NCI-H2107 treated with DMSO at 0.1 percent for 48 hours (cell line): ENCODE data around the gene GALNT9.

Source experiments
- DNase-seq: peaks from one replicate; lab custom pipeline; 2025; ENCODE audit not compliant: unreplicated experiment; lab: John Stamatoyannopoulos, UW

Gene GALNT9

DNA sequence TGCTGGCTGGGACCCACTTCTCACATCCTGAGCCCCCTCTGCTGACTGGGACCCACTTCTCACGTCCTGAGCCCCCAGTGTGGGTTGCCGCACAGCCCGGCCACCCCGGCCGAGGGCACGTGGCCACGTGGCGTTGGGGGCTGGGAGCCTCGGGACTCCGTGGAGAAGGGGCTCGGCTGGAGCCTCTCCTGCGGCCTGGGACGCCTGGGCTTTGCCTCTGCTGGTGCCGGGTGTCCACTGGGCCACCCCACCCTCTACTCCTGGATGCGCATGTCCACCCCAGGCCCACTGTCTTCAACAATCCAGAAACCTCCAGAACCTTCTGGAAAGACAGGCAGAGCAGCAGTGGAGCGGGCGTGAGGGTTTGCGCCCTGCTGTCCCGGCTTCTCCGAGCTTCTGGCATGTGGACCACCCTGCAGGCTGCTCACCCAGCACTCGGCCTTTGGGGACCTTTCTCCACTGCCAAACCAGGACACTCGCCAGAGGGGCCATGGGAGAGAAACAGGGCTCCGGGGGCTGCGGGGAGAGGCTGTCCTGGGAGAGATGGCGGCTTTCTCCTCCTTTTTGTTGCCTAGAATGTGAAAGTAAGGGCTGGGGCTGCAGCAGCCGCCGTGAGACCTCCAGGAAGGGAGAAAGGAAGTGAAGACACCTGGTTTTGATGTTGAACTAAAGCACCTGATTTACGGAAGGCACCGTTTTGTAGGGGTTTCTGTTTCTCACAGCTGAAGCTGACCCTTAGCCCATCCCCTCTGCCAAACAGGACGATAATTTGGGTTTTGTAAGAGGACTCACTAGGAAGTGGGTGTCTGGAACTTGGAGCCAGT is 155.2 kb downstream of the GALNT9 start:
- no peak for DNase-seq

DNA sequence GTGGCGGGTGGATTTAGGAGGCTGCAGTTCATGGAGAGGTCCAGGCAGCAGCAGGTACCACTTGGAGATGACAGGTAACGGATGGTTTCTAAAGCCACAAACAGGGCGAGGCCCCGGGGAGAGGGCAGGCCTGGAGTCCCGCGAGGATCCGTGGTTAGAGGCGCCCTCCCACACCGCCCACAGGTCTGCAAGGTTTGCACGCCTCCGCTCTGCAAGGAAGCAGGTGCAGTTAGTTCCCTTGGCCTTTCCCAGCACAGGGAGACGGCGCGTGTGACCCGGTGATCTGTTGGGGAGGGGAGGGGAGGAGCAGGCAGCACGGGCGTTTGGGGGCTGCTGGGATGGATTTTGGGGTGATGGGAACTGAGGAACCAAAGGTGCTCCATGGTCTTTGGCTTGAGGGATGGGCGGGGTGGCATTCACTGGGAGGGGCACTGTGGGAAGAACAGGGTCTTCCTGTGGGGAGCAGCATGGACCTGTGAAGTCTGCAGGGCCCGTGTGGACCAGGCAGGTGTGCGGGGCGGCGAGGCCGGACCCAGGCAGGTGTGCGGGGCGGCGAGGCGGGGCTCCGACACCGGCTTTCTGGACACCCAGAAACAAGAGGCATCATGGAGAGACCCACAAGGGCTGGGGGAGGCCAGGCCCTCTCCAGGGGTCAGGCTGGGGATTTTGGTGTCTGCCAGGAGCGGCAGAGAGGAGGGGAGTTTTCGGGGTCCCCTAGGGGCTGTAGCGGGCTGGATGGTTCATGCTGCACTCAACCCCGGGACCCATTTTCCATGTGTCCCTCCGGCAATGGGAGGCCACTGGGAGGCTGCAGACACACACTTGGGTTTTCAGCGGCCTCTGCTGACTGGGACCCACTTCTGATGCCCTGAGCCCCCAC is 156.0 kb downstream of the GALNT9 start:
- DNase-seq: peak; percentile 8

DNA sequence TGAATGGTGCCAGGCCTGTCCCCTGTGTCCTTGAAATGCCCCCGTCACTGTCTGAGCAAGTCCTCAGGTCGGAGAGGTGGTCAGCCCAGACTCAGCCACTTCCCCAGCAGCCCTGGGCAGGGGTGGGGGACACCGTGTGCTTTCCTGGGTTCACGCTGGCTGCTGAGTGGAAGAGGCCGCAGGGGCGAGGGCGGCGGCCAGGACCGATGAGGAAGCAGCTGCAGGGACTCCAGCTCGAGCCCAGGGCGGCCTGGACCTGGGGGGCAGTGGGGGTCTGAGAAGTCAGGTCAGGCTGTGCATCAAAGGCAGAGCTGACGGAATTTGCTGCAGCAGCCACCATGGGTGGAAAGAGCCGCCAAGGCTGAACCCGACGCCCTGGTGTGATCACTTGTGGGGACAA is 156.8 kb downstream of the GALNT9 start:
- DNase-seq: no peak

DNA sequence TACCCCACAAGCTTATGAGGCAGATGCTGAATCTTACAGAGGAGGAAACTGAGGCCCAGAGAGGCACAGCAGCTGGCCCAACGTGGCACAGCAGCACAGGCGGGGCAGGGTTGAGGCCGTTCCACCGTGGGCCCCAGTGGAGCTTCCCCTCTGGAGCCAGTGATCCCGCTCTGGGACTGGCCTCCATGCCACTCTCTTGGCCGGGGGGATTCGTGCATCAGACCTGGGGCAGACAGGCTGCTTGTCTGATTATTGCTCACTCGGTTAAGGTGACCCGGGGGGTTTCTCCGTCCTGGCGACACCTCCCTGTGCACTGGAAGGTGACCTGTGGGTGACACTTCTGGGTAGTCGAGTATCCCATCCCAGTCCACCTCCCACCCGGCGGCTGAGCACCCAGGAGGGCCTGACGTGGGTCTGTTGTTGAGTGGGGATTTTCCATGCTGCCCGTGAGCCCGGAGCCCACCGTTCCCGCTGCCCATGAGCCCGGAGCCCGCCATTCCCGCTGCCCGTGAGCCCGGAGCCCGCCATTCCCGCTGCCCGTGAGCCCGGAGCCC is 157.3 kb downstream of the GALNT9 start:
- no peak for DNase-seq

DNA sequence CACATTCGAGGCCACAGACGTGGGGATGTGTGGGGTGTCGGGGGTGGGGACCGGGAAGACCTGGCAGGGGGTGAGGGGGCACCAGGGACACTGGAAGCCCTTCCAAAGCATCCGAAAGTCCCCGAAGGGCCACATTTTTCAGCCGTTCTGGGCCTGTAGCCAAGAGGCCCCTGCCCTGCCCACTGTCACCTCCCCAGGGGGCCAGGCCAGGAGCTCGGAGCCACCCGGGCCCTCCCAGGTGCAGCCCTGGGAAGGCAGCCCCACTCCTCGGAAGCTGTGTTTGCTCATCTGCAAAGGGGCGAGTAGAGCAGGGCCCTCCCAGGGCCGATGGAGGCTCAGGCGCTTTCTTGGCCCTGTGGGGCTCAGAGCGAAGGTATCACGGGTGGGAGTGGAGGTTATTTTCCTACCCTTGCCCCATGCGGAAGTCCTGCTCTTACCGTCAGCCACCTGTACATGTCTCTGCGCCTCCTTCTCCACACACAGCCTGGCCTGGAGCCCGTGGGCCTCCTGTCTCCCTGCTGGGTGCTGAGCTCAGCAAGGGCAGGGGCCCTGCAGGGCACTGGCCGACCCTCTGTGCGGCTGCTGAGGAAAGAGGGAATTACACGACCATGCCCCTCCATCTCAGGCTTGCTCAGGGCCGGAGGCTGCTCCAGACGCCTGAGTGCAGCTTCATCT is 158.0 kb downstream of the GALNT9 start:
- DNase-seq: no peak

DNA sequence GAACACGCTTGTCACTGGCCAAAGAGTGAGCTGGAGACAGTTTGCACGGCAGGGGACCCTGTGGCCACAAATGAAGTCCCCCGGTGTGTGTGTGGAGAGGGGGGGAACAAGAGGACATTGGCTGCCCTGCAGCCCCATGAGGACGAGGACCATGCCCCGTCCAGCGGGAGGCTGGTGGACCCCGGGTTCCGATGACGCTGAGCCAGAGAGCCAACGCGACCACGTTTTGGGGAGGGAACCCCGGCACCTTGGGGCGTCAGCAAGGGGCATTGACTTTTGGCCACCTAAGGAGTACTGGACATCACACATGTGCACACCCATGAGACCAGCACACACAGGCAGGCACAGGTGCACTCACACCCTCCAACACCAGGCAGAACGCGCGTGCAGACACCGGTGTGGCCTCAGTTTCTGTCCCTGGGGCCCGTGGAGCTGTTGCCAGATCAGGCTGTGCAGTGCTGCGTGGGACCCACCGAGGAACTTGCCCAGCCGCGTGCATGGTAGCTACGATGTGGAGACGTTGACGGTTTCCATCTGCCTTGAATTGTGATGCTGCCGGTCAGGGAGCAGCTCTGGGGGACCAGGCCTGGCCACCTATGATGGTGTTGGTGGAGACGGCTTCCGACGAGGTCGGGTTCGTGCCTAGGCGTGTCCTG is 158.6 kb downstream of the GALNT9 start:
- DNase-seq: no peak

DNA sequence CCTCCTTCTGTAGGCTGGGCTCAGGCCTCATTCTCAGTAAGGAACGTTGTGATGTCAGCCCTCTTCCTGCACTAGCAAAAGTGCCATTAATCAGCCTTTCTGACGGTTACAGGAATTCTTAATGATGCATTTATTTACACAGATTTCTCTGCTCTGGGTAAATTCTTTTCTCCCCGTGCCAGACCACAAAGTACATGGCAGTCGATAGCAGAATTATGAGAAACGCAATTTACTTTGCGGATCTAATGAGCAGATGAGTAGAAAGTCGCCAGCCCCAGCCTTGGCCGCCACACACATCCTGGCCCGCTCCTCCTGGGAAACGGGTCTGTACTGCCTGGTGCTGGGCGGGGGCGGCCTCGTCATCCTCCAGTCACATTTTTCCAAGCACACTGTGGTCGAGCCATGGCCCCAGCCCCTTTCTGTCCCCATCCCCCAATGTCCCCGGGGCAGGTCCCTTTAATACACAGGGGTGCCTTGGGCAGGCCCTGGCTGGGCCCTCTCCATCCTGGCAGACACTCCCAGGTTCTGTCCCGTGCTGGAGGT is 159.2 kb downstream of the GALNT9 start:
- DNase-seq: no peak

DNA sequence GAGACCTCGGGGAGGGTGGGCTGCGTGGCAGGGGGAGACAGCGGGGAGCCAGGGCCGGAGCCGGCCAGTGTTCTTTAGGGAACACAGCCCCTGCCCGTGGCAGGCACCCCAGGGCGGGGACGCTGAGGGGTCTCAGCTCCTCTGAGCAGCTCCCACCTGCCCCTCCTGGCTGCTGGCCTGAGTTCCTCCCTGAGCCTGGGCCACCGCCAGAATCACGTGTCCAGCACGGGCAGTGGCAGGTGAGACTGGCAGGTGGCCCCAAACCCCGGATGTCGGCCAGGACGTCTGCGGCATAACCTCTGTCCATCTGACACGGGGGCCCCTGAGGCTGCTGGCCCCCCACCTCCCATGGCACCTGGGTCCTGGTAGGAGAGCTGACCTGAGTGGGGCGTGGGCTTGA is 160.0 kb downstream of the GALNT9 start:
- no peak for DNase-seq

DNA sequence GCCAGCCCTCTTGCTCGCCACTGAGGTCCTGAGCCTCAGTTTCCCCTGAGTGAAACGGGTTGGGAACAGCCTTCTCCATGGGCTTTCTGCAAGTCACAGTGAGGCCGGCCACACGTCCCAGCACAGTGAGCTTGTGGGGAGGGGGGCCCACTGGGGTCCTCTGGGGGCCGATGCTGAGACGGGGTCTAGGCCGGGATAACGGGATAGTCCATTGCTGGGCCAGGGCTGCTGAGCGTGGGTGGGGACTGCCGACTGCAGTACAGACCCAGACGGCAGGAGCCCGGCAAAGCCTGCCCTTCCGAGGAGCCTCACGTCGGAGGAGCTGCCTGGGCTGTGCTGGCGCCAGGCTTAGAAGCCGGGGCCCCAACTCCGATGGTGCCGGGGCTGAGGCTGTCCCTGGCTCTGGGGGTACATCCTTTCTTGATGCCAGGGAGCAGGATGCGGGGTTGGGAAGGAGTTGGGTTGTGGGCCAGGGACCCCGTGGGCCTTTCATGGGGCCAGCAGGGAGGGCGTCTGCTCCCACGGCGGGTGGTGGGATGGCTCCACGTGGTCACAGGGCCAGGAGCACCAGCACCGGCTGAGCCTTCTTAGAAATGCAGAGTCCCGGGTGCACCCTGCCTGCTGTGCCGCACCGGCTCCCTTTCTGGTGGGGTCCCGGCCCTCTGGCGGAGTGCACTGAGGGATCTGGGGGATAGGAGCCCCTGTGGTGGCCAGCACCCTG is 160.9 kb downstream of the GALNT9 start:
- no peak for DNase-seq

DNA sequence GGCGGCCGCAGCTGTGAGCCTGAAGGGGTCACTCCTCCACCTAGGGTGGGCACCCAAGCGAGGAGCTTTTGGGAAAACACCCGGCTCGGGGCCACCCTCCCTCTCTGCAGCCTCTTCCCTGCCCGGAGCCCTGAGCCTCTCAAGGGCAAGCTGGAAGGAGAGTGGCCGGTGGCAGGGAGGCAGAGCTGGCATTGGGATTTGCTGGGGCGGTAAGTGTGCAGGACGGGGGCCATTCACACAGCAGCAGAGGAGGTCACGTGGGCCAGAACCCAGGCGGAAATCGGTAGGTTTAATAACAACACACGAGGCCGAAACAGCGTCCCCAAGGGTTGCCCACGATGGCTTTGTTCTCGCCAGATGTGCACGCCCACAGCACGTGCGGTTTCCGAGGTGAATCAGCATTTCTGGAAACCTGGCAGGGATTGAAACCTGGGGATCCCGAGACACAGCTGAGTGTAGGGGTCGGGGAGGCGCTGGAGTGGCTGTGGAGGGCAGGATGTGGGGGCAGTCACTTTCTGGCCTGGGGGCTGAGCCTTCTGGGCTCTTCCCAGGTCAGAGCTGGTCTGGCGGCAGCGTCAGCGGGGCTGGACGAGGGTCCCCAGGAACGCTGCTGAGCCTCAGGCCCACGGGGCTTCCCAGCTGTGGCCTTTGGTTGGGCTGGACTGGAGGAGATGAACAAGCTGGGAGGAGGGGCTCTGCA is 161.6 kb downstream of the GALNT9 start:
- DNase-seq: no peak

DNA sequence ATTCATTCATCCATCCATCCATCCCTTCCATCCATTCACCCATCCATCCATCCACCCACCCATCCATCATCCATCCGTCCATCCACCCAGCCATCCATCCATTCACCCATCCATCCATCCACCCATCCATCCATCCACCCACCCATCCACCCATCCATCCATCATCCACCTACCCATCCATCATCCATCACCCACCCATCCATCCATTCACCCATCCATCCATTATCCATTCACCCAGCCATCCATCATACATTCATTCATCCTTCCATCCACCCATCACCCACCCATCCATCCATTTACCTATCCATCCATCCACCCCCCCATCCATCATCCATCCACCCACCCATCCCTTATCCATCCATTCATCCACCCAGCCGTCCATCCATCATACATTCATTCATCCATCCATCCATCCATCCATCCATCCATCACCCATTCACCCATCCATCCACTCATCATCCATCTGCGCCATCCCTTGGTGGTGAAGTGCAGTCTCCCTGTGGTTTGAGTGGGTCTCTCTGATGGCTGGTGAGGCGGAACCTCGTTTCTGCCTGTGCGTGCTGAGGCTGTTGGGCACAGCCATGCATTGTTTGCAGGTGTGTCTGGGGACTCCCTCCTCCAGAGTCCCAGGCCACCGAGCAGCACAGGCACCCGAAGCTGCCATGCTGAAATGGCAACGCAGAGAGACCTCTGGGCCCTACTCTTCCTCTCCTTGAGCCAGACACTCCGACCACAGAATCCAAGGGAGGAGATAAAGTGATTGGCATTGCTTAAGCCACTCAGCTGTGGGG is 162.4 kb downstream of the GALNT9 start:
- no peak for DNase-seq

DNA sequence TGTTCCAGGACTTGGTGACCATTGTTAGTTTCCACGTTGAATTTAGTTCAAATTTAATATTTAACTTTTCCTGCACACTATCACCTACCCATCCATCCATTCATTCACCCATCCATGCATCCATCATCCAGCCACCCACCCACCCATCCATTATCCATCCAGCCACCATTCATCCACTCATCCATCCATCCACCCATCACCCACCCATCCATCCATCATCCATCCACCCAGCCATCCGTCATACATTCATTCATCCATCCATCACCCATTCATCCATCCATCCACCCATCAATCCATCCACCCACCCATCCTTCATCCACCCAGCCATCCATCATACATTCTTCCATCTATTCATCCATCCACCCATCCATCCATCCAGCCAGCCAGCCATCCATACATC is 163.3 kb downstream of the GALNT9 start:
- DNase-seq: no peak

DNA sequence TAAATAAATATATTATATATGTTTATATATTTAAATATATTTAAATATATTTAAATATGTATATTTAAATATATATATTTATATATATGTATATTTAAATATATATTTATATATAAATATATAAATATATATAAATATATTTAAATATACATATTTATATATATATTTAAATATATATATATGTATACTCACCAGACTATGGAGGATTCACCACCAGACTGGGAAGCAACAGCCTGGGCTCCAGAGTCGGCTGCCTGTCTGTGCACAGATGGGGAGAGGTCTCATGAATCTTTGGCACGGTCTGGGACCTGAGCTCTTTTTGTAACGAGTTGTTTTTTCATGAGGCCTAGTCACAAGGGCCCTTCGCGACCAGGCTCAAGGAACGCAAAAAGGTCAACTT is 163.8 kb downstream of the GALNT9 start:
- no peak for DNase-seq

DNA sequence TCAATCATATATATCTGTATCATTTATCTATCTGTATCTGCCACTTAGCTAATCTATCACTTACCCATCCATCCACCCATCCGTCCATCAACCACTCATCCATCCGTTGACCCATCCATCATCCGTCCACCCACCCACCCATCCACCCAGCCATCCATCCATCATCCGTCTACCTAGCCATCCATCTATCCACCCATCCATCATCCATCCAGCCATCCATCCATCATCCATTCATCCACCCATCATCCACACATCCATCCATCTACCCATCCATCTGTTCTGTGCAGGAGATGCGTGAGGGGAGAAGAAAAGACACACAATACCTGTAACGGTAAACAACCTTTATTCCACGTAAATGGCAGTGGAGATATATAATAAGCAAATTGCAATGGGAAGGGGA is 165.0 kb downstream of the GALNT9 start:
- no peak for DNase-seq

DNA sequence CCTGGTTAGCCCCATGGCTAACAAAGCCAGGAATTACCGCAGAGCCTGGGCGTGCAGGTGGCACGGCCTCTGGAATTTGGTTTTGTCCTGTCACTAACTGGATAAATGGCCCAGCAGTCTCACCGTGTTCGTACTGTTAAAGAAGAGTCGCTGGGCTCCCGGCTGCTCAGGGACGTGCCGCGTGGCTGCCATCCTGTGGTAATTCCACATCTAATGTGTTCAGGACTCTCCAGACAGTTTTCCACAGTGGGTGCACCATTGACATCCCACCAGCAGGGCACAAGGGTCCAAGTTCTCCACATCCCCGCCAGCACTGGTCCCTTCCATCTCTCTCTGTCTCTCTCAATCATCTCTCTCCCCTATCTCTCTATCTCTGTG is 165.5 kb downstream of the GALNT9 start:
- DNase-seq: no peak

DNA sequence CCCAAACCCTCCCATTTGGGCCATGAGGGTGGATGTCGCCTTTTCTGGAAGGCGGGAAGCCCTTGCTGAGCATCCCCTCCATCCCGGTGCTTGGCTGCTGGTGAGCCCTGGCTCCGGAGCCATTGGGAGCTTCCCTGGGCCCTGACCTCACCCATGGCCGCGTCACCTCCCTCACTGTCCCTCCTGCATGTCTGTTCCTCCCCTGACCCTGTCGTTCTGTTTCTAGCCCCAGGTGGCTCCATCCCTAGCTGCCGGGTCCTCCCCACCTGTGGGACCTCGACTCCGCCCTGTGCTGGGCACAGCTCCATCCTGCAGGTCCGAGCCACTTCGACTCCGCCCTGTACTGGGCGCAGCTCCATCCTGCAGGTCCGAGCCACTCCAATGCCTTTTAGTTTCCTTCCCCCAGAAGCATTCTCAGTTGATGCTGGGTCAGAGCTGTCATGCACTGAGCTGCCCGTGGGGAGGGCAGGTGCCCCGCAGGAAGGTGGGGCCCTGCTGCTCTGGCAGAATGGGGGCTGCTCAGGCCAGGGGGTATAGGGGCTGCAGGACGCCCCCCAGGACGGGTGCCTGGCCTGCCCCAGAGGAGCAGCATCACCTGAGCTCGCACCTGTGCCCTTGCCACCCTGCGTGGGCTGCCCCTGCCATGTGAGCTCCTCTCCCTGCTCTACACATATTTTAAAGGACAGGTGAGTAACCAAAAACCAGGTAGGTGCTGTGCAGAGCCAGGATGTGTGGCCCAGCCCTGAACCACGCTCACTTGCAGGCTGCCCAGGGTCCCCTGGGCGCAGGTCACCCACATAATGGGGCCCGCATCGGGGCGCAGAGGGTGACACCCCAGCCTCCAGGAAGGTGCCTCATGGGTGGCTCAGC is 166.1 kb downstream of the GALNT9 start:
- DNase-seq: no peak

DNA sequence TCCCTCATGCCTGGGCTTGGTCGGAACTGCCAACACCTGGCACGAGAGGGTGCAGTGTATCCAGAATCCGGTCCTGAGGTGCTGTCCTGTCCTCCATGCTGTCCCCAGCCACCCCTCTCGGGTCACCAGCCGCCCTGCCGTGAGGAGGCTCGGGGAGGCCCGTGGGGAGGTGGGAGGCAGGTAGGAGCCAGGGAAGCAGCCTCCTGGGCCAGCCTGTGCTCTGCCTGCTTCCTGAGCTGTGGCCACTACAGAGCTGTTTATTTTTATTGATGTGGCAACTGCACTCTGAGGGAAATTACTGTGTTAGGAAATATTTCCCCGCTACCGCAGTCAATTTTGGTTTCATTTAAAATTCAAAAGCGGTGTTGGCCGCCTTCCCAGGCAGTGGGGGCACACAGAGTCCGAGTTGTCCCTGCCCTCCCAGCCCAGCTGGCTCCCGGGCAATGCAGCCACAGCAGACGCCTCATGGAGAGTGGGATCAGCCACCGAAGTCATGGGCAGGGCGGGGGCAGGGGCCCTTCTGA is 166.8 kb downstream of the GALNT9 start:
- peak; percentile 35 for DNase-seq
